GM23338 (cell line): ENCODE data around the gene GLG1. TPM values are rescaled to one million over a fixed set of nuclear protein-coding genes. Genes with fewer than 3 reads are reported as not detected.

Experiments used
- ATAC-seq: fragments of 200-7000 bp; cut with Tn5 transposase; 3 replicates; pipeline ENCODE4 v1.9.1; 2020
- DNase-seq: peaks from one replicate; pipeline ENCODE4 v3.0.0-alpha.2; 2015; ENCODE audit warnings: low spot score
- H2AFZ ChIP-seq: fragments of 200-600 bp; sonication (generic); 2 replicates; pipeline ENCODE4 v1.8.0; 2016; ENCODE audit warnings: antibody characterized with exemption, mild to moderate bottlenecking, moderate library complexity
- H3F3A ChIP-seq: fragments of 200-600 bp; sonication (generic); replicated peaks from 2 replicates; pipeline ENCODE4 v1.8.0; 2017; ENCODE audit warnings: antibody characterized with exemption, mixed run types, low read depth
- H3K27ac ChIP-seq: fragments of 200-600 bp; sonication (generic); 2 replicates; pipeline ENCODE4 v1.6.1; 2016; ENCODE audit warnings: low read depth
- H3K27me3 ChIP-seq: fragments of 200-600 bp; sonication (generic); 2 replicates; pipeline ENCODE4 v1.8.0; 2016; ENCODE audit warnings: mild to moderate bottlenecking, mixed run types, moderate library complexity; ENCODE audit not compliant: insufficient read depth
- H3K36me3 ChIP-seq: fragments of 200-600 bp; sonication (generic); 2 replicates; pipeline ENCODE4 v1.8.0; 2016; ENCODE audit warnings: mild to moderate bottlenecking; ENCODE audit not compliant: insufficient read depth
- H3K4me1 ChIP-seq: fragments of 200-600 bp; sonication (generic); 2 replicates; pipeline ENCODE4 v1.8.0; 2016; ENCODE audit warnings: mild to moderate bottlenecking, moderate library complexity; ENCODE audit not compliant: insufficient read depth
- H3K4me2 ChIP-seq: fragments of 200-600 bp; sonication (generic); 2 replicates; pipeline ENCODE4 v1.7.1; 2017; ENCODE audit warnings: mixed run types
- H3K4me3 ChIP-seq: fragments of 200-600 bp; sonication (generic); 2 replicates; pipeline ENCODE4 v1.6.1; 2016; ENCODE audit warnings: mixed run types
- H3K79me2 ChIP-seq: fragments of 200-600 bp; sonication (generic); replicated peaks from 2 replicates; pipeline ENCODE4 v1.8.0; 2017; ENCODE audit warnings: mild to moderate bottlenecking; ENCODE audit not compliant: insufficient read depth
- H3K9me2 ChIP-seq: fragments of 200-600 bp; sonication (generic); 2 replicates; pipeline ENCODE4 v1.8.0; 2017; ENCODE audit not compliant: insufficient read depth
- H4K20me1 ChIP-seq: fragments of 200-600 bp; sonication (generic); replicated peaks from 2 replicates; pipeline ENCODE4 v1.8.0; 2017; ENCODE audit warnings: mild to moderate bottlenecking; ENCODE audit not compliant: insufficient read depth
- H3K27ac Mint-ChIP-seq: 2 replicates; pipeline ENCODE4 v1.8.0; 2020; ENCODE audit warnings: inconsistent platforms, mild to moderate bottlenecking, moderate library complexity, mixed read lengths
- H3K27me3 Mint-ChIP-seq: 3 replicates; pipeline ENCODE4 v1.8.0; 2022; ENCODE audit warnings: low read depth, mild to moderate bottlenecking, moderate library complexity, mixed read lengths, inconsistent platforms; ENCODE audit not compliant: insufficient read depth, poor library complexity
- H3K36me3 Mint-ChIP-seq: 3 replicates; pipeline ENCODE4 v1.8.0; 2021; ENCODE audit warnings: low read depth, mild to moderate bottlenecking, inconsistent platforms, moderate library complexity, mixed read lengths
- H3K4me1 Mint-ChIP-seq: 3 replicates; pipeline ENCODE4 v1.8.0; 2020; ENCODE audit warnings: mild to moderate bottlenecking, inconsistent platforms, mixed read lengths
- H3K4me3 Mint-ChIP-seq: 3 replicates; pipeline ENCODE4 v1.8.0; 2021; ENCODE audit warnings: moderate library complexity, mild to moderate bottlenecking, inconsistent platforms, mixed read lengths
- H3K9me3 Mint-ChIP-seq: 3 replicates; pipeline ENCODE4 v1.8.0; 2020; ENCODE audit warnings: moderate library complexity, mild to moderate bottlenecking, inconsistent platforms, mixed read lengths
- CREB1 ChIP-seq: fragments of 250-450 bp; sonication (Bioruptor Pico); IDR thresholded peaks from 2 replicates; pipeline ENCODE4 v1.5.0; 2020; ENCODE audit warnings: low read depth, mild to moderate bottlenecking, moderate library complexity
- ETS1 ChIP-seq: IDR thresholded peaks from 2 replicates; pipeline ENCODE4 v1.6.1; 2016; ENCODE audit warnings: antibody characterized with exemption
- EZH2 ChIP-seq: fragments of 200-600 bp; sonication (generic); IDR thresholded peaks from one replicate; pipeline ENCODE4 v1.8.0; 2017; ENCODE audit warnings: antibody characterized with exemption, mild to moderate bottlenecking, low read depth; ENCODE audit not compliant: unreplicated experiment
- JUNB ChIP-seq: IDR thresholded peaks from one replicate; pipeline ENCODE4 v1.6.1; 2016; ENCODE audit warnings: antibody characterized with exemption; ENCODE audit not compliant: unreplicated experiment
- NANOG ChIP-seq: IDR thresholded peaks from 2 replicates; pipeline ENCODE4 v1.6.1; 2016; ENCODE audit warnings: antibody characterized with exemption, borderline replicate concordance
- POLR2AphosphoS5 ChIP-seq: IDR thresholded peaks from 2 replicates; pipeline ENCODE4 v1.6.1; 2016; ENCODE audit warnings: antibody characterized with exemption, low read depth
- STAT1 ChIP-seq: IDR thresholded peaks from one replicate; pipeline ENCODE4 v1.6.1; 2016; ENCODE audit warnings: antibody characterized with exemption; ENCODE audit not compliant: unreplicated experiment
- ZNF114 ChIP-seq: fragments of 250-450 bp; sonication (Bioruptor Pico); IDR thresholded peaks from 2 replicates; pipeline ENCODE4 v1.5.0; 2020; ENCODE audit warnings: mild to moderate bottlenecking, moderate library complexity
- ZNF462 ChIP-seq: fragments of 250-450 bp; sonication (Bioruptor Pico); IDR thresholded peaks from 2 replicates; pipeline ENCODE4 v1.5.0; 2020; ENCODE audit warnings: mild to moderate bottlenecking, moderate library complexity
- polyA plus RNA-seq: library from polyadenylated mRNA; unstranded; fragments of >200 nt; fragmentation: Nextera tagmentation; extraction: Ambion mirVana; gene quantifications from 2 replicates; pipeline ENCODE4 v1.2.1, GENCODE V29; 2016
- total RNA-seq: library from RNA; depleted of rRNA; stranded (reverse); fragments of >200 nt; shearing (Covaris generic); gene quantifications from 2 replicates; pipeline ENCODE4 v1.2.3, GENCODE V29; 2014

Gene GLG1
- total and polyA plus RNA-seq, 2 experiments from 2014 or later = 61.2 to 211 TPM

- TF ChIP-seq POLR2AphosphoS5 = 0 out of 2 replicates have a peak, but pooled peaks have one; percentile 18
- TF ChIP-seq ZNF114 (CRISPR knock-in tag) = no peak
- DNase-seq = no peak
- peak overlapping the region; percentile 96 for H3K27ac Mint-ChIP-seq
- peak; percentile 7; the same call in 2 of the 3 replicates for ATAC-seq
- peaks cover 43% of the 10 kb centered on the region for H3K79me2 ChIP-seq
- peak overlapping the region; percentile 4; the same call in 1 of the 2 replicates for H2AFZ ChIP-seq
- peak overlapping the region; percentile 89 for H3K4me3 Mint-ChIP-seq
- H3K27me3 ChIP-seq = no peaks in the 10 kb centered on the region
- peaks cover 30% of the 10 kb centered on the region for H3K4me1 Mint-ChIP-seq
- peak overlapping the region; percentile 97 for H3K4me2 ChIP-seq
- no peaks in the 10 kb centered on the region for H3K9me3 Mint-ChIP-seq
- H3K4me1 ChIP-seq = peaks cover 33% of the 10 kb centered on the region
- H3K36me3 Mint-ChIP-seq = no peaks in the 10 kb centered on the region; the same call in 1 of the 3 replicates
- H3K27ac ChIP-seq = peak overlapping the region; percentile 87
- no peaks in the 10 kb centered on the region for H3F3A ChIP-seq
- peaks cover 32% of the 10 kb centered on the region for H4K20me1 ChIP-seq
- H3K9me2 ChIP-seq = no peaks in the 10 kb centered on the region
- H3K27me3 Mint-ChIP-seq = peaks cover 7% of the 10 kb centered on the region
- no peaks in the 10 kb centered on the region for H3K36me3 ChIP-seq
- H3K4me3 ChIP-seq = peak overlapping the region; percentile 91
Measured at GRCh38 chr16:74607310-74607961, 522 bp upstream of the GLG1 start.

GRCh38 chr16:74605746-74606520 is 981 bp downstream of the GLG1 start:
- H3K36me3 Mint-ChIP-seq = no peaks in the 10 kb centered on the region; the same call in 1 of the 3 replicates
- H3K27ac Mint-ChIP-seq = peak overlapping the region; percentile 91
- Histone ChIP-seq H3K9me2 (no peaks in the 10 kb centered on the region), H3K79me2 (peaks cover 58% of the 10 kb centered on the region), H2AFZ (peak overlapping the region; percentile 4; the same call in 1 of the 2 replicates), H3K27me3 (no peaks in the 10 kb centered on the region), H3F3A (no peaks in the 10 kb centered on the region), H4K20me1 (peaks cover 47% of the 10 kb centered on the region), H3K4me3 (peak overlapping the region; percentile 91), H3K36me3 (no peaks in the 10 kb centered on the region), H3K4me2 (peak overlapping the region; percentile 97), H3K4me1 (peaks cover 33% of the 10 kb centered on the region), H3K27ac (peak overlapping the region; percentile 87)
- peaks cover 7% of the 10 kb centered on the region for H3K27me3 Mint-ChIP-seq
- peak overlapping the region; percentile 89 for H3K4me3 Mint-ChIP-seq
- no peak for DNase-seq
- H3K9me3 Mint-ChIP-seq = no peaks in the 10 kb centered on the region
- ATAC-seq = peak; percentile 20
- no peak for TF ChIP-seq STAT1
- no peak for TF ChIP-seq JUNB
- TF ChIP-seq NANOG = no peak
- no peak for TF ChIP-seq CREB1 (CRISPR knock-in tag)
- no peak for TF ChIP-seq POLR2AphosphoS5
- no peak for TF ChIP-seq ZNF462
- TF ChIP-seq ETS1 = no peak
- TF ChIP-seq EZH2 = no peak
- H3K4me1 Mint-ChIP-seq = peaks cover 35% of the 10 kb centered on the region
